Middle frontal gyrus (tissue), 1 donor: ENCODE measurements around the gene GFOD2.

Experiments
- DNase-seq: peaks from one replicate; pipeline ENCODE4 v3.0.0-alpha.2; 2015; ENCODE audit warnings: low spot score; ENCODE audit errors: extremely low spot score

GFOD2 gene

GRCh38 chr16:67733734-67734470 lies 14.8 kb upstream of the GFOD2 start:
- no peak for DNase-seq

DNA sequence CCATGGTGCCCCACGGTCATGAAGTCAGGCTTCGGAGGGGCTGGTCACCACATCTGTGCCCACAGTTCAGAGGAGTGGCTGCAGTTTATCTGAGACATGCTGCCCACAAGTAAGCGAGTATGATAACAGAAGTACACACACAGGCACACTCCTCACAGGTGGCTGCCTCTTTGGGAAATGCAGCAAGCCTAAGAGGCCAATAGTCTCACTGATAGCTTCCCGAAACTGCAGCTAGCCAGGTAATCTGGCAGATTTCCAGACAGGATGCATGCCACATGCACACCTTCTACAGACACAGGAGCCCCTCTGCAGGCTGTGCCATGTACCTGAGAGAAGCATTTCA lies 12.6 kb upstream of the GFOD2 start:
- DNase-seq = no peak

DNA sequence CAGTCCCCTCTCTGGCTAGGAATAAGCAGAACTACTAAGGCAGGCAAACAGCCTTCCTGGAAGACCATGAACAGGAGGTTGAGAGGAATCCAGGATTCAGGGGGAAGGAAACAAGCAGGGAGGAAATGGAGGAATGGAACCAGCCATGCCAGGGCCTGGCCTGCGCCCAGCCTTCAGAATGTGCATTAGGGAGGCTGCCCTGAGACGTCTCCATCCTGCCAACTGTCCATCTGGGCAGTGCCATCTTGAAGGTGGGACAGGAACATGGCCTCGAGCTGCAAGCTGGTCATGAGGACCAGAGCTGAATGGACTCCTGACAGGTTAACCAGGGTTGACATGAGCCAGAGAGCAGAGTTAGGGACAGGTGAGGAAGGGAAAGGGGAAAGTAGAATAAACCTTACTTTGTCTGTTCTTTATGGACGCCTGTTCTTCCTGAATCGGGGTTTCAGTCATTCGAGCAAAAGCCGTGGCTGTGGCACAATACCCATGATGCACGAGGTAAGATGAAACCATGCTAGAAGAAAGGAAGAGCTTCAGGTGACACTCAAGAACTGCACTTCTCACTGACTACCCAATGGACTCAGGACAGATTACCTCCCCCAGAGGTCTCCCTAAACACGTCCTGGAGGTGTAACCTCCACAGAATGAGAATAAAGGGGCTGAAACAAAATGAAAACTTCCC lies 12.1 kb upstream of the GFOD2 start:
- DNase-seq = no peak

GRCh38 chr16:67730326-67730725 lies 11.2 kb upstream of the GFOD2 start:
- DNase-seq = no peak

DNA sequence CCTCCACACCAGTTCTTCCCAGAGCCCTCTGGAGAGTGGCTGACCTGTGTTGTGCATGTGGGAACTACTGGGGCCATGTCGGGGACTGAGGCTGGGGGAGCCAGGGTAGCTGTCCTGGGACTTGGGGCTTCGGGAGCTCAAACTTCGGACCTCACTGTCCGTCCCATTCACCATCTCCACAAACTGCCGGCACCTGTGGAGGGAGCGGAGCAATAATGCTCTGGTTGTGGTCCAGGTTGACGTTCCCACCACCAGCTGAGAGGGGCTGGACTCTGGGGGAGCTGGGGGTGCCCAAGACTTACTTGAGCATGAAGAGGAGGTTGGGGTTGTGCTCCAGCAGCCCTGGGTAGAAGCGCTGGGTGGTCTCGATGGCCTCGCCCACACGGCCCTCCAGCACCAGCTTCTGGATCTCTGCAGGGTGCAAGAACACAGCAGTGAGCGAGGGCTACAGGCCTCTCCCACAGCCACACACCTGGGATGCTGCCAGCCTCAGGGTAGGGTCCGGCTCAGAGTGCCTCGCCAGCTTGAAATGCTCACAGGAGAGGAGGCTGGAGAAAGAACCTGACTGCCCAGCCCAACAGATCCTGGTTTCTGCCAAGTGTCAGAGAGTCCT lies 10.6 kb upstream of the GFOD2 start:
- no peak for DNase-seq

DNA sequence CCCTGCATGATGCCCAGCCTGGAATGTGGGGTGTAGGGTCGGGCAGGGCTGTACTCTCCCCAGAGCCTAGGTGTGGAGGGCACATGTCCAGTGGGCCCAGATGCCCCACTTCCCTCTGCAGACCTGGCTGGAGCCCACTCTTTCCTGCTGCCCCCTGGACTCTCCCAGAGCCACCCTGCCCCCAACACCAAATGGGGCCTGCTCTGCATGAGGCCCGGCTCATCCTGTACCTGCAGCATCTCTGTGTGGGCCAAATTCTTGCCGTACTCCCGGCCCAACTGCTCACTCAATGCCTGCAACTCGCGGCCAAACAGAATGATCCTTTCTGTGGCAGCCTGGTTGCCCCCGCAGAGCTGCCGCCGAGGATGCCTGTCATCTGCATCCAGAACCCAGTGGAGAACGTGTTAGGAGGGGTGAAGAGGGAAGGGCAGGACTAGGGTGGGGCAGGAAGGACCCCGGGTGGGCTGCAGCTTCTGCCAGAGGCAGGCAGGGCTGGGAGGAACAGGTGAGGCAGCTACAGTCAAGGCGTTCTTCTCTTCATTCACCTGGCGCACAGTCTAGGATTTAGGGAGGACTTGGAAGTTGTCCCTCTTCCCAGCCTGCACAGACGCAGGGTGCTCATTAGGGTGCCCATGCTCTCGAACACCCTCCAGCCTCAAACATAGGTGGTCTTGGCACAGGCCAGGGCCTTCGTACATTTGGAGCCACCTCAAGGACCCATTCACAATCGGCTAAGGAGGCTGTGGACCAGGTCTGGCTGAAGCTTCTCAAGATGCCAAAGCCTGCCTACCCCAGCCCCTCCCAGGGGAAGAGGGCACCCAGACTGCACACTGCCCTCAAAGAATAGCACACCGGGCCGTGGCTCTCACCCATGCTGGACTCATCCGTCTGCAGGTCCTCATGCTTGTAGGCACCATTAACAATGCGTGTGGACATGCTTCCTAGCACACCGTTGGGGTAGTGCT lies 8.7 kb upstream of the GFOD2 start:
- no peak for DNase-seq

DNA sequence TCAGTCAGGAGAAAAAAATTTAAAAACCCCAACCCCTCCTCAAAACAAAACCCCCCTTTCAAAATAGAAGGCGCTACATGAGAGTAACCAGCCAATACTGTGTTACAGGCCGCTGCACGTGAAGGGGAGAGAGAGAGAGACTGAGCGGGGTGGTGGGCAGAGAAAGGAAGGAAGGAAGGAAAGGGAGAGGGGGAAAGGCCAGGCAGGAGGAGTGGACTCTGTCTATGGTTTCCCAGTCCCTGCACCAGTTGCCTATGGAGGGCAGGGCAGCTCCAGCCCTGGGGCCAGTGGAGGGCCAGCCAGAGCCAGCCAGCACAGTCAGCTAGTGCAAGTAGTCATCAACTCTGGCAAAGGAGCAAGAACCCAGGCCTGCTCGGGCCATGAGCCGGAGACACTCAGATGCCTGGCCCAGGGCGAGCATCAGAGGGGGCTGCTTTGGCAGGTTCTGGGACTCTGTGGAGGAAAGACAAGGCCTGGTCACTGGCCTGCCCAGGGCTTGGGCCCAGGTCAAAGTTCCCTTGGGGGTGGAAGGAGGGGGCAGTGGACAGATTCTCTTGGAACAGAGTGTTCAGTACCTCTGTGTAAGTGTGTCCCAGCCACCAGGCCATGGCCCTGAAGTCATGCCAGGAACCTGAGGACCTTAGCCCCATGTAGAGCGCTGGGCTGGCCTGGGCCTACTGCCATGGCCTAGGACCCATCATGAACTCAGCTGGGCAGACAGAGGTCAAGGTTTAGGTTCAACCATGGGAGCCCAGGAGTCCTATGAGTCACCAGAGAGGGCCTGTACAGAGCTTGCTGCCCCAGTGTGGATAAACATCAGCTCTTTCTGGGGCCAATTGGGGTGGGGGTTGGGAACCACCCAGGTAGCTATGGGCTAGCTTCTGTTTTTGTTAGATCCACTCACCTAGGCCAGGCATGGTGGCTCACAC lies 7.3 kb upstream of the GFOD2 start:
- DNase-seq = no peak

DNA sequence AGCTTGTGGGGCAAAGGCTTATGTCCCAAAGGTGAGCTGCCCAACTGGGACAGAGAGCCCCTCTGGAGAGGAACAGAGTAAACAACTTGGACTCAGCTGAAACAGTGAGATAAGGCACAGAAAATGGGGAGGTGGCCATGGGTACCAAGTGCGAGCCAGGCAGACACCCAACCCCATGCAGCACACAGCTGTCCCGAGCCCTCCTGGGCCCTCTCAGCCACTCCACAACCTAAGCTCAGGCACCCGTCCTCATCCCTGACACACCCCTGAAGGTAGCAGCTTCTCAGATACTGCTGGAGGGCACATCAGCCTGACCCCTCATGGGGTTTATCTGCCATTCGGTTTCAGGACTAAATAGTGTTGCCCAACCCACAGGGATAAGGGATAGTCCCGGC lies 4.8 kb upstream of the GFOD2 start:
- no peak for DNase-seq

GRCh38 chr16:67723151-67723910 lies 4.2 kb upstream of the GFOD2 start:
- DNase-seq = no peak

DNA sequence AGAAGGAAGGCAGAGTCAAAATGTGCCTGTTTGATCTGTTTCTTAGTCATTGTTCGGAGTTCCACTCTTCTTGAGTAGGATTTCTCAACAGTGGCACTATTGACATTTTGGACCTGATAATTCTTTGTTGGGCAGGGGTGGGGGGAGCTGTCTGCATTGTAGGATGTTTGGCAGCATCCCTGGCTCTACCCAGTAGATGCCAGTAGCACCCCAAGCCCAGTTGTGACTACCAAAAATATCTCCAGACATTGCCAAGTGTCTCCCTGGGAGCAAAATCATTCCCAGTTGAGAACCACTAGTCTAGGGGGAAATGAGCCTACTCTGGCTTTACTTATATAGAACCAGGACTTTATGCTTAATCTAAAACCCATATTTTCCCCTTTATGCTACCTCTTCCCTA lies 1.1 kb upstream of the GFOD2 start:
- DNase-seq = no peak

GRCh38 chr16:67719778-67720144 lies 645 bp upstream of the GFOD2 start:
- no peak for DNase-seq

DNA sequence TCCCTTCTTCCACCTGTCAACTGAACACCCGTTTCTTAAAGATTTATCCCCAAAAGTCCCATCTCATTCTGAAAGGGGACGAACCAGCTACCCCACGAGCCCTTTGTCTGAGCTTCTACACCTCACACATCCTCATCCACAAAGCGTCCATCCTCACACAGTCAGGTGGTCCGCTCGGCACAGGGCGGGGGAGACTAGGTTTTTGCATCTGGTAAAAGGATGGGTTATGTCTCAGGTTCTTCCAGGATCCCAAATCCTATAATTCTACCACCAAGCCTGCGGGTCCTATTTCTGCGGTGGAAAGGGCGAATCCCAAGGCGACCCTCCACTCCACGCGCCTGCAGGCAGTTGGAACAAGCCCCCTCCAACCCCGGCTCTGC lies 458 bp downstream of the GFOD2 start:
- no peak for DNase-seq

DNA sequence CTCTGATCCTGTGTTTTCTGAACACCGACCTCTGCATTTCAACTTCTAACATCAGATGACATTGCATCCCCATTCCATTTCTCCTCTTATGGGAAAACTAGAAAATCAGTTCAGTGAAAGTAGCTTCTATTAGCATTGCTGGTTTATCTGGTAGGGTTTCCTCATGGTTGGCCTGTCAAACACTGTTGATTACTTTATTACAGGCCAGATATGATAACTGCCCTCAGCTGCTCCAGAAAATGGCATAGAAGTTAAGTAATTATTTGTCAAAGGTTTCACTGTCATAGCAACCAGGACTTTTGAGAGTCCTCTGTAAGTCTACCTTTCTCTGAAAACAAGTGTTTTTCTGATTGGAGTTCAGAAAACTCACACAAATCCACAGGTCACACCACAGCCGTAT lies 3.0 kb downstream of the GFOD2 start:
- no peak for DNase-seq

DNA sequence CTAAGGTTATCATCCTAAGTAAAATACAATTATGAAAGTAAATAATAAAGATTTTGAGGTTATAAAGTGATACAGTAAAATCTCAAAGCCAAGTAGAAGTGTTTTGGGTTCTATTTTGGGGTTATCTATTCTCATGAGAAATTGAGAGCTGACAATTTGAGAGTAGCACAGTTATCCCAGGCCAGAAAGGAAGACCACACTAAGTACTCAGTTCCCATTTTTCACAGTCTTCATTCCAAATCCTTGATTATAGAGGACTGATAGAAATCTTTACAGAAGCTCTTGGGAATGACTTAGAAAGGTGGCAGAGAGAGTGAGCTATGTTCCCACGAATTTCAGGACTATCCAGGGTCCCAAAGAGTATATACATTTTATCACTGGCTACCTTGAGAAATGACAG lies 4.6 kb downstream of the GFOD2 start:
- DNase-seq = no peak

- DNase-seq = no peak
These were observed 5.4 kb downstream of the GFOD2 start for GRCh38 chr16:67713647-67714273.

DNA sequence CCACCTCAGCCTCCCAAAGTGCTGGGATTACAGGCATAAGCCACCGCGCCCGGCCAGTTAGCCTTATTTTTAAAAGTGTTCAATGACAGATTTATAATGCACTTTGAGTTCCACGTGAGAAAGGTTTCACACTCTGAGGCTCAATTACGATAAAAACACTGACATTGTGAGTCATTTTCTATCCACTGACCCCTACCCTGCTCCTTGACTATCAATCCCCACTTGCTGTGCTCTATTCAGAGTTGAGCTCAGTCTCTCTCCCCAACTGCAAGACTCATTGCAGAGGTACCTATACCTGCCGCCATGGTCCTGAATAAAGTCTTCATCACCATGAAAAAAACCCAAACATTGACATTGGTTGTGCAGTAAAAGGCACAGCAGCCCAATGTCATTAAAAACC lies 8.5 kb downstream of the GFOD2 start:
- DNase-seq = no peak

- no peak for DNase-seq
These were observed 10.1 kb downstream of the GFOD2 start for GRCh38 chr16:67709050-67709449.

GRCh38 chr16:67708368-67708771 lies 10.7 kb downstream of the GFOD2 start:
- no peak for DNase-seq

DNA sequence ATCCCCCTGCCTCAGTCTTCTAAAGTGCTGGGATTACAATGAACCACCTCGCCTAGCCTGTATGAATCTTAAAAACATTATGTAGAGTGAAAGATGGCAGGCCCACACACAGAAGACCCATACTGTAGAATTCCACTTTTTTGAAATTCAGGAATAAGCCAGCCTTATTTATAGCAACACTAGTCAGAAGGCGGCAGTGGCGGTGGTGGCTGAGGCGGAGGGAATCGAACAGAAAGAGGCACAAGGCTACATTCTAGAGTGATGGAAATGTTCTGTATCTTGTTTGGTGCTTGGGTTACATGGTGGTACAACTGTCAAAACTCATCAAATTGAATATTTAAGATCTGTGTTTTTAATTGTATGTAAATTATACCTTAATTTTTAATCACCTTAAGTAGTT lies 11.3 kb downstream of the GFOD2 start:
- no peak for DNase-seq

- no peak for DNase-seq
These were observed 11.9 kb downstream of the GFOD2 start for GRCh38 chr16:67707210-67707609.
